T-cell (primary cell): ENCODE data around the gene THOC7. TPM values are rescaled to one million over a fixed set of nuclear protein-coding genes. Genes with fewer than 3 reads are reported as not detected.

Experiments
- ATAC-seq, 4 experiments: fragments of 200-7000 bp in 3 of 4; fragments of 150-1000 bp in 1 of 4; cut with Tn5 transposase; replicated peaks in 1 of 4; 1 replicate in 3 of 4; 2 replicates in 1 of 4; pipeline ENCODE4 v1.10.0; 2021; ENCODE audit warnings: moderate library complexity in 3 of 4, mild to moderate bottlenecking in 2 of 4, moderate number of reproducible peaks in 1 of 4
- CTCF ChIA-PET, 2 donors: fragments of 300-600 bp; sonication (Branson Sonifier 250); formaldehyde crosslinking; loops; one replicate each; lab custom pipeline; 2022; ENCODE audit warnings: antibody characterized with exemption in 2 of 2; lab: Charles Lee
- POLR2A ChIA-PET, 2 donors: fragments of 300-600 bp; sonication (Branson Sonifier 250); formaldehyde crosslinking; loops; one replicate each; lab custom pipeline; 2022; ENCODE audit warnings: antibody characterized with exemption in 2 of 2; lab: Charles Lee
- DNase-seq, 35 experiments: peaks; one replicate each; pipeline versions ENCODE4 v3.0.0 to v3.0.0-alpha.2; 2013 to 2023
- H3K27ac ChIP-seq: one replicate; pipeline ENCODE4 v1.5.1; 2013; ENCODE audit warnings: low read length
- H3K27me3 ChIP-seq, 2 experiments: replicated peaks in 1 of 2; 1 replicate in 1 of 2; 2 replicates in 1 of 2; pipeline versions ENCODE4 v1.6.1 to v1.7.0; 2013; ENCODE audit warnings: low read length in 1 of 2, mixed read lengths in 1 of 2; ENCODE audit not compliant: control insufficient read depth in 2 of 2, insufficient read depth in 2 of 2; ENCODE audit errors: extremely low read depth in 1 of 2
- H3K36me3 ChIP-seq, 2 donors: 1 replicate in 1 of 2; 2 replicates in 1 of 2; pipeline versions ENCODE4 v1.6.1 to v1.7.0; 2013; ENCODE audit warnings: low read length in 1 of 2; ENCODE audit not compliant: control insufficient read depth in 2 of 2, insufficient read depth in 1 of 2; ENCODE audit errors: extremely low read depth in 1 of 2
- H3K4me1 ChIP-seq, 2 experiments: 1 replicate in 1 of 2; 2 replicates in 1 of 2; pipeline versions ENCODE4 v1.6.1 to v1.7.0; 2013; ENCODE audit warnings: low read length in 2 of 2, mixed read lengths in 1 of 2; ENCODE audit not compliant: insufficient read depth in 2 of 2, control insufficient read depth in 1 of 2; ENCODE audit errors: extremely low read depth in 1 of 2
- H3K4me3 ChIP-seq, 2 donors: 1 replicate in 1 of 2; 2 replicates in 1 of 2; pipeline versions ENCODE4 v1.5.1 to v1.7.0; 2013; ENCODE audit warnings: mild to moderate bottlenecking in 2 of 2, low read length in 1 of 2, moderate library complexity in 1 of 2; ENCODE audit not compliant: control insufficient read depth in 1 of 2; ENCODE audit errors: extremely low read depth in 1 of 2
- H3K9me3 ChIP-seq: 2 replicates; pipeline ENCODE4 v1.7.0; 2013
- H3K27ac Mint-ChIP-seq, 2 donors: one replicate each; pipeline ENCODE4 v1.8.0; 2020 to 2021; ENCODE audit warnings: mild to moderate bottlenecking in 2 of 2, mixed read lengths in 2 of 2
- H3K27me3 Mint-ChIP-seq, 2 donors: one replicate each; pipeline ENCODE4 v1.8.0; 2021 to 2022; ENCODE audit warnings: mixed read lengths in 2 of 2
- H3K36me3 Mint-ChIP-seq: one replicate; pipeline ENCODE4 v1.8.0; 2021; ENCODE audit warnings: mixed read lengths
- H3K4me1 Mint-ChIP-seq, 3 donors: one replicate each; pipeline ENCODE4 v1.8.0; 2020 to 2022; ENCODE audit warnings: mixed read lengths in 3 of 3, mild to moderate bottlenecking in 1 of 3
- H3K4me3 Mint-ChIP-seq, 3 donors: one replicate each; pipeline ENCODE4 v1.8.0; 2020 to 2022; ENCODE audit warnings: mild to moderate bottlenecking in 3 of 3, mixed read lengths in 3 of 3, moderate library complexity in 3 of 3
- H3K9me3 Mint-ChIP-seq, 3 donors: one replicate each; pipeline ENCODE4 v1.8.0; 2020 to 2022; ENCODE audit warnings: mixed read lengths in 3 of 3
- WGBS: methylation state at CpG from one replicate; pipeline ENCODE4 v1.1.5; 2013; ENCODE audit warnings: missing lambda C conversion rate; ENCODE audit not compliant: insufficient coverage; 5-methylcytosine and 5-hydroxymethylcytosine counted together
- total RNA-seq, 35 experiments: library from RNA in 6 of 35; stranded (reverse) in 6 of 35; fragments of 120-200 nt in 1 of 35; gene quantifications; one replicate each; pipeline versions ENCODE4 v1.2.1 to v1.2.4 and lab custom pipeline; 2013 to 2026

THOC7 gene
- total RNA-seq, 5 donors from 2014 or later (not counting 1 experiment from before 2014, with no cell fraction given) = 30.9 to 36.9 (median 33.1) TPM

DNA sequence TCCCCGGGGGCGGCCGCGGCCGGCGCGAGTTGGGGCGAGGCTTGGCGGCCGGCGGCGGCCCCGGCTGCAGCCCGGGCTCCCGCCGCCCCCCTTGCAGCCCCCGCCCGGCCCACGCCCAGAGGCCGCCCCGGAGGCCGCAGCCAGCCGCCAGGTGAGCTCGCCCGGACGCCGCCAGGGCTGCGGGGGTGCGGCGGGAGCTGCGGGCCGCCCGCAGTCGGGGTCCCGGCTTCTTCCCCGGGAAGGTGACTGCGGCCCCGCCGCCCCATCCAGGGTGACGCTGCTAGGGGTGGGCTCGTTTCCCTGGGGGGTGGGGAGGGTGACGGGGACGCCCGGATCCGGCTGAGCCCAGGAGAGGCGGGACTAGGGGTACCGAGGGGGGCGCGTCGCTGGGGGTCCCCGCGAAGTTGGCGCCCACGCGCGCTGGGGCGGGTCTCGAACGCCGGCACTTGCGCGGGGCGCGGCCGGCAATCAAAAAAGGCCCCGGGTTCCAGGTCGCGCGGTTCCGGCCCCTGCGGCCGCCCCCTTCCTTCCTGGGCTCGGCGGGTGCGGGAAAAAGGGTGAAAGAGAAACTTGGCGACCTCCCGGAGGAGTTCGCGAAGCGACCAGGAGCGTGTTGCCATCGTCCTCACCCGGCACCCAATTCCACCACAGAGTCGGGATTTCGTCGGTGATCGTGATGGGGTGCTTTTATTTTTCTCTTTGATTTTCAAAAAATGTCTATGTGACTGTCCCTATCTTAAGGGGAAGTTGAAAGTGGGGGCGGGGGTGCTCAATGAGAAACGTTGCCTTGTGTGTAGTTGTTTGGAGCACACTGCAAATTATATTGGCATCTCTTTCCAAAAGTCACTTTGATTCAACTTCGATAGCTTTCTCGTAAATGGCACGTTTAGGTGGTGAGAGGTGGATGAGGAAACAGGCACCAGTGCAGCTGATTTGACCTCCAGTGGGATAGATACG is 681 bp upstream of the THOC7 start:
- H3K9me3 ChIP-seq = no peaks in the 10 kb centered on the region
- peak; percentile 55 to 62 (median 59) for ATAC-seq
- peak overlapping the region; percentile 58 to 91 for H3K4me3 ChIP-seq
- peak in 33 of 35 experiments; percentile 6 to 52 (median 28) for DNase-seq
- H3K27me3 Mint-ChIP-seq = no peaks in the 10 kb centered on the region
- H3K36me3 Mint-ChIP-seq = peaks cover 9% of the 10 kb centered on the region
- no peaks in the 10 kb centered on the region for H3K9me3 Mint-ChIP-seq
- CTCF ChIA-PET = no interaction called here
- peak overlapping the region; percentile 84 to 91 (median 90) for H3K4me3 Mint-ChIP-seq
- H3K4me1 ChIP-seq = peaks cover 9 to 14% of the 10 kb centered on the region in 2 experiments
- no peaks in the 10 kb centered on the region for H3K27me3 ChIP-seq
- under 1% methylated on average over 54 of the region's 93 CpGs for WGBS
- POLR2A ChIA-PET = no interaction called here
- peak overlapping the region; percentile 88 to 93 for H3K27ac Mint-ChIP-seq
- peaks cover 70 to 73% (median 71%) of the 10 kb centered on the region in 3 donors for H3K4me1 Mint-ChIP-seq
- H3K36me3 ChIP-seq = no peaks in the 10 kb centered on the region
- peak overlapping the region; percentile 5 for H3K27ac ChIP-seq

DNA sequence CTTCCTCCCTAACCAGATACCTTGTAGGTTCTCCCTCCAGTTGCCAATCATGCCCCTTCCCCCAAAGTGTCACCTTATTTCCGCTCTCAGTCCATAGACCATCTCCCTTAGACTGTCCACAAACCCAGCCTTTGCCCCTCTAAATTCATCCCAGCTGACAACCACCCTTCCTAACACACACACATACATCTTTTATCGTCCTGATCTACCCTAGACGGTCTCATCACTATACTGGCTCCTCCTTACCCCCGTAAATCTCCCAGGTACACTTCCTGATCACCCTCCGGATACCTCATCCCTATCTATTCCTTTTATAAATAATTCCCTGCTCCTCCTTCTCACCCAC is 828 bp downstream of the THOC7 start:
- H3K4me1 Mint-ChIP-seq = peaks cover 69 to 74% (median 69%) of the 10 kb centered on the region in 3 donors
- Histone ChIP-seq H3K9me3 (no peaks in the 10 kb centered on the region), H3K27ac (peak overlapping the region; percentile 68), H3K4me3 (peak overlapping the region; percentile 64 to 93), H3K36me3 (no peaks in the 10 kb centered on the region), H3K4me1 (peaks cover 9 to 14% of the 10 kb centered on the region in 2 experiments), H3K27me3 (no peaks in the 10 kb centered on the region)
- CTCF ChIA-PET = no interaction called here
- no peaks in the 10 kb centered on the region for H3K27me3 Mint-ChIP-seq
- H3K36me3 Mint-ChIP-seq = peaks cover 9% of the 10 kb centered on the region
- WGBS = 35% methylated on average over 5 of the region's 5 CpGs
- no peaks in the 10 kb centered on the region for H3K9me3 Mint-ChIP-seq
- H3K27ac Mint-ChIP-seq = peak overlapping the region; percentile 69 to 83
- peak overlapping the region; percentile 80 to 89 (median 85) for H3K4me3 Mint-ChIP-seq
- POLR2A ChIA-PET = interaction anchor here in 1 of 2 donors (0.6 kb wide), 1 partner anchor 116 kb away, joined by 22 read pairs; no protein-coding TSS in a partner anchor
- peak in 1 of 35 experiments; percentile 31 for DNase-seq
- no peak for ATAC-seq

DNA sequence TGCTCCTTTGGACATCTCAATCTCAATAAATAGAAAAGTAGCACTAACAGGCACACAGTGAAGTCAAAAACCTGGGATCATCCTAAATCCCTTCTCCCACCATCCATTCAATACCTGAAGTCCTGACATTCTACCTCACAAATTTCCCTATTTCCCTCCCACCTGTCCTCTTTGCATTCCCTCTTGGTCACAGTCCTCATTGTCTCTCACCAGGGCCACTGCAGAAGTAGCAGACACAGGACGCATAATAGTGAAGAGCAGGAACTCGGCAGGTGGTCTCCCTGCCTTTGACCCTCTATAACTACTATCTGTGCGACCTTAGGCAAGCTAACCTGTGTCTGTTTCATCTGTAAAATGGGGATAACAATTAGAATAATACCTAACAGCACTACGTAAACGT is 2.3 kb downstream of the THOC7 start:
- CTCF ChIA-PET = interaction anchor here in 1 of 2 donors (0.6 kb wide), 1 partner anchor 498 kb away, joined by 5 read pairs; no protein-coding TSS in a partner anchor
- H3K27ac Mint-ChIP-seq = peak overlapping the region in 1 of 2 donors; percentile 83
- no peak for ATAC-seq

DNA sequence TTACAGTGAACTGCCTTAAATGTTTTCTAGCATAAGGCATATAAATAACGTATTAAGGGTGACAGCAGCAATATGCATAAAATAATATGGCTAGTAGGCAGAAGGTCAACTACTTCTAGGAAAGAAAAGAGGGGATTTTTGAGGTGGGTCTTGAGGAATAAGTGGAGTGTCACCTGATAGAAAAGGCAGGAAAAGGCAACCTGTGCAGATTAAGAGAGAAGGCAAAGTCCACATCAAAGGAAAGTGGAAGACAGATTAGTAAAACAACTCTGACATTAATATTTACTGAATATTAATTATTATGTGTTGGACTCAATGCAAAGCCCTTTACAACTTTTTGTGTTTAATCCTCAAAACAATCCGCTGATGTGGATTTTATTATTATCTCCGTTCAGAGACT is 2.8 kb downstream of the THOC7 start:
- POLR2A ChIA-PET = no interaction called here
- H3K4me1 ChIP-seq = peaks cover 9 to 14% of the 10 kb centered on the region in 2 experiments
- H3K4me3 ChIP-seq = no peak overlapping the region
- Mint-ChIP-seq H3K27me3 (no peaks in the 10 kb centered on the region), H3K27ac (peak overlapping the region in 1 of 2 donors; percentile 83), H3K36me3 (peaks cover 2% of the 10 kb centered on the region), H3K4me3 (no peak overlapping the region), H3K9me3 (no peaks in the 10 kb centered on the region), H3K4me1 (peaks cover 71 to 84% (median 72%) of the 10 kb centered on the region in 3 donors)
- no peaks in the 10 kb centered on the region for H3K9me3 ChIP-seq
- H3K36me3 ChIP-seq = no peaks in the 10 kb centered on the region
- ATAC-seq = no peak
- CTCF ChIA-PET = no interaction called here
- H3K27me3 ChIP-seq = no peaks in the 10 kb centered on the region
- no peak for DNase-seq
- no peak overlapping the region for H3K27ac ChIP-seq
- 100% methylated on average over 1 of the region's 3 CpGs for WGBS

More for the DNA sequence above, 2.3 kb downstream of the THOC7 start:
- POLR2A ChIA-PET = no interaction called here
- WGBS = 100% methylated on average over 1 of the region's 5 CpGs
- peaks cover 9 to 14% of the 10 kb centered on the region in 2 experiments for H3K4me1 ChIP-seq
- no peaks in the 10 kb centered on the region for H3K36me3 ChIP-seq
- Mint-ChIP-seq H3K36me3 (peaks cover 3% of the 10 kb centered on the region), H3K9me3 (no peaks in the 10 kb centered on the region), H3K4me3 (no peak overlapping the region), H3K4me1 (peaks cover 70 to 80% (median 71%) of the 10 kb centered on the region in 3 donors), H3K27me3 (no peaks in the 10 kb centered on the region)
- H3K27me3 ChIP-seq = no peaks in the 10 kb centered on the region
- no peak overlapping the region for H3K4me3 ChIP-seq
- no peaks in the 10 kb centered on the region for H3K9me3 ChIP-seq
- H3K27ac ChIP-seq = no peak overlapping the region
- DNase-seq = no peak

DNA sequence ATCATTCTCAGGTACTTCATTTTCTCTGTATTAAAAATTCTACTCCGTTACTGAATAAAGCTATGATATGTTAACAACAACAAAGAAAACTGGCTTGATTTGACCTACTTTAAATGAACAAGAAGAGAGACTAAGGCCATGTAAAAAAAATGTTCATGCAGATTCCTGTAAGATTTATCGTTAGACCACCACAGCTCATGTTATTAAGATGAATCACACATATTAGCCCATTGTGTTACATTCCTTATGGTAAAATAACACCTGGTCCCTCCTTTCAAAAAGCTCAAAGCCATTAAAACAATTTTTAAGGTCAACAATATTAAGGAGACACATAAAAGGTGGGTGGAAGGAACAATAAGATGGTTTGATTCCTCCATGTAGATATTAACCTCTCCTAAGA is 6.3 kb downstream of the THOC7 start:
- Mint-ChIP-seq H3K27me3 (no peaks in the 10 kb centered on the region), H3K4me1 (peaks cover 57 to 70% (median 60%) of the 10 kb centered on the region in 3 donors), H3K27ac (no peak overlapping the region), H3K9me3 (no peaks in the 10 kb centered on the region), H3K36me3 (peaks cover 6% of the 10 kb centered on the region), H3K4me3 (no peak overlapping the region)
- Histone ChIP-seq H3K27me3 (no peaks in the 10 kb centered on the region), H3K9me3 (no peaks in the 10 kb centered on the region), H3K4me1 (no peaks in the 10 kb centered on the region), H3K4me3 (no peak overlapping the region), H3K36me3 (no peaks in the 10 kb centered on the region), H3K27ac (no peak overlapping the region)
- DNase-seq (no peak), ATAC-seq (no peak)
- ChIA-PET POLR2A (no interaction called here), CTCF (no interaction called here)
- WGBS = no CpG with 5 or more reads among the region's 2 CpGs

DNA sequence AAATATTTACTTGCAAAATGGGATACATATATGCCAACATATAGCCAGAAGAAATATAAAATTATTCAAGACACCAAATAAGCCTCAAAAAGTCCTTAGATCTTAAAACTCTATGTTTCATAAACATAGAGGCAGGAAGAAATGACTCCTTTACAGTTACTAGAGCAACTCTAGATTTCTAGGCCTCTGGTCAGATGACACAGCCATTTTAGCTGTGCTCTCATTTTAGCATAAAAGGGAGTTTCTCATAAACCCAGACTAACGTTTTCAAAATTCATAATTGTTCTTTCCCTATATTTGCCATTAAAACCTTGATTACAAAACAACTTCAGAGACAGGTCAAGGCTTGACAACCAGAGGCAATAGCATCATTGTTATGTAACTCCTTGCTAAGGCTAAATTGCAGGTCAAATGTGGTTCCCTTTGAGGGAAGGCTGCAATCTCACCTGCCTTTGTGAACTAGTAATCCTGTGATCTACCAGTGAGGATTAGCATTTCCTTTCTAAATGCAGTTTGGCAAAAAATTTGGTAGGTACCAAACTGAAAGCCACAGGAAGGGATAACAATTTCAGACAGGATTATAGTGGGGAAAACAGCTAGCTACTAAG is 8.2 kb downstream of the THOC7 start:
- no peaks in the 10 kb centered on the region for H3K4me1 ChIP-seq
- H3K27ac Mint-ChIP-seq = peak overlapping the region; percentile 10 to 36
- no peak for ATAC-seq
- no peaks in the 10 kb centered on the region for H3K27me3 ChIP-seq
- WGBS = no CpG with 5 or more reads among the region's 1 CpG
- CTCF ChIA-PET = no interaction called here
- no peak for DNase-seq
- no peak overlapping the region for H3K4me3 ChIP-seq
- H3K9me3 Mint-ChIP-seq = no peaks in the 10 kb centered on the region
- peaks cover 0 to 4% of the 10 kb centered on the region in 2 donors for H3K36me3 ChIP-seq
- no peaks in the 10 kb centered on the region for H3K27me3 Mint-ChIP-seq
- no peak overlapping the region for H3K4me3 Mint-ChIP-seq
- H3K4me1 Mint-ChIP-seq = peaks cover 40 to 57% (median 44%) of the 10 kb centered on the region in 3 donors
- no peak overlapping the region for H3K27ac ChIP-seq
- peaks cover 14% of the 10 kb centered on the region for H3K36me3 Mint-ChIP-seq
- POLR2A ChIA-PET = interaction anchor here in 1 of 2 donors (0.6 kb wide), 1 partner anchor 8 kb away, joined by 4 read pairs; no protein-coding TSS in a partner anchor
- no peaks in the 10 kb centered on the region for H3K9me3 ChIP-seq
